ENCODE measurements around the gene FNDC5.
A peak's percentile ranks its signal among the peaks of the same experiment; 100 is the strongest.

FNDC5 gene

DNA sequence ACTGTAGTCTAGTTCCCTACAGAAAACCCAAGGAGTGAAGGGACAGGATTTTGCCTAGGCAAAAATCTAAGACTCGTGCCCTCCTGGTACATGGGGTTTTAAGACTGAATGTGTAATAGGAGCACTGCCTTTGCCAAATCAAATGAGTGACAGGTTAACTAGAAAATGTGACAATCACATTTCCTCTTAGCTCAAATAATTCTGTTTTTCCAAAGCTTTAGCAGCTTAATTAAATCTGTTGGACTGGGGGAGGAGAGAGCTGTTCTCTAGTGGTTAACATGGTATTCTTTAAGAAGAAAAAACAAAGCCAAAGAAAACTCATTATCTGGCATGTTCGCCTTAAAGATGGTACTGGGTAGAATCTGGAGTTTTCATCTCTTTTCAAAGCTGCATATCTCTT is 12.6 kb downstream of the FNDC5 start:
- no peak for TF ChIP-seq CTCF (IDR thresholded peaks at IDR 0.05; ENCODE audit: low read depth, low read length)
- no peak for DNase-seq (ENCODE audit: low read depth in 2 of 2)
- H3K4me3 ChIP-seq (replicated peaks in 1 of 2; ENCODE audit: low read depth in 2 of 2, low read length in 2 of 2) = no peak overlapping the region

GRCh38 chr1:32855861-32856617 is 14.7 kb downstream of the FNDC5 start:
- DNase-seq (ENCODE audit: low read depth in 2 of 2) = no peak
- no peak for TF ChIP-seq CTCF (IDR thresholded peaks at IDR 0.05; ENCODE audit: low read depth, low read length)
- no peak overlapping the region for H3K4me3 ChIP-seq (replicated peaks in 1 of 2; ENCODE audit: low read depth in 2 of 2, low read length in 2 of 2)

DNA sequence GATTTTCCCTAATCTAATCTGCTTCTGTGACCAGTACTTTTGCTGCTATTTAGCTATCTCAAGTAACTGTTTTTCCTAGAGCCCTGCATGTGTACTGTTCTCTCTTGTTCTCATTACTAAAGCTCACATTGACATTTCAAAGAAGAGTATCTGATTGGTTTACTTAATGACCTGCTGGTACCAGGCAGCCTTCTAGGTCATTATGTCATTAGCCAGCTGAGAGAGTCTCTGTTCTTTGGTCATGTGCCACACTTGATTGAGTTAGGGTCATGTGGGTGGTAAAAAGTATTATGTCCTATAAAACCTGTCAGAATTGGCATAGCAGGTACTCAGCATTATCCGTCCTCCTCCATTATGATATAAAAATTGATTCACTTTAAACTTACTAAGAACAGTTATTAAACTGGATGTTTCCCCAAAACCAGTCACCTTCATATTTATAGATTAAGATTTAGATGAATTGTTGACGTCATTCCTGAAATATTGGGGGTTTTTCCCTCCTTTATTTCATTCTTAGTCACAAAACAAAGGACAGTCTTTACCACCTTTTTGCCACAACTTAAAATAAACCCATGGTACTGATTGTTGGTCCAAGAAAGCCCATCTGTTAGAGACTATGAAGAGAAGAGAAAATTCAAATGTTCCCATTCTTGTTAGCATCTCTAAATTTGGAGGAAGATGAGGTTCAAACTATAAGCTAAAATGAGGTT is 22.2 kb downstream of the FNDC5 start:
- no peak for TF ChIP-seq CTCF (IDR thresholded peaks at IDR 0.05; ENCODE audit: low read depth, low read length)
- no peak for DNase-seq (ENCODE audit: low read depth in 2 of 2)
- H3K4me3 ChIP-seq (replicated peaks in 1 of 2; ENCODE audit: low read depth in 2 of 2, low read length in 2 of 2) = no peak overlapping the region

DNA sequence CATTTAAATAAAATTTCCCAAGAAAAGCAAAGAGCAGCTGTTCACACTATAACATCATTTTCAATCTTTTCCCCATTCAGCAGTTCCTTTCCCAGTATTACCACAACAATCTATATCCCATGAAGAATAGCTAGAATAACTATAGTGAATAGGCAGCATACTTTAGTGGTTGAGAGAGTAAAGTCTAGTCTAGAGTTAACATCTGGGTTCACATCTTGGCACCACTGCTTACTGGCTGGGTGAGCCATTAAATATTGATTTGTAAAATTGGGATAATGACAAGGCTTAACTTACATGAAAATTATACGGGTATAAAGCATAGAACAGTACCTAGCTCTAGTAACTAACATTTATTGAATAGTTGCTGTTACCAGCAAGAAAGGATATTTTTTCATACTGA is 38.8 kb downstream of the FNDC5 start:
- H3K4me3 ChIP-seq (replicated peaks in 1 of 2; ENCODE audit: low read depth in 2 of 2, low read length in 2 of 2) = no peak overlapping the region
- no peak for DNase-seq (ENCODE audit: low read depth in 2 of 2)
- no peak for TF ChIP-seq CTCF (IDR thresholded peaks at IDR 0.05; ENCODE audit: low read depth, low read length)

- H3K4me3 ChIP-seq (replicated peaks in 1 of 2; ENCODE audit: low read depth in 2 of 2, low read length in 2 of 2) = no peak overlapping the region
- DNase-seq (ENCODE audit: low read depth in 2 of 2) = peak in 1 of 2 donors; percentile 8
- TF ChIP-seq CTCF (IDR thresholded peaks at IDR 0.05; ENCODE audit: low read depth, low read length) = no peak
Measured at GRCh38 chr1:32830092-32830852, 40.4 kb downstream of the FNDC5 start.

DNA sequence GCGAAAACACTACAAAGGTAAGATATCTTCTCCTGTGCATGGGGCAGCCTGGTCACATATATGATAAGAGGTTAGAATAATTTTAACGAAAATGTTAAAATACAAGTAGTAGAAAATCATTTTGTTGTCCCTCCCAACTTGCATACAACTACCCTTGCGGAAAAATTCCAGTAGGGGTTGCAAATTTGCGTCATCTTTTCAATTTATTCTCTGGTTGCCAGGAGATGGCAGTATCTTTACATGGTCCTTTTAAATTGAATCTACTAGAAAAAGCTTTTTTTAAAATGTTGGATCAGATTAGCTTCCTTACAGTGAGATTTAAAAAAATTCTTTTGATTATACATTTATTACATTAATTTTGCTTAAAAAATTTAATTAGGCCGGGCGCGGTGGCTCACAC is 42.4 kb downstream of the FNDC5 start:
- no peak overlapping the region for H3K4me3 ChIP-seq (replicated peaks in 1 of 2; ENCODE audit: low read depth in 2 of 2, low read length in 2 of 2)
- DNase-seq (ENCODE audit: low read depth in 2 of 2) = peak; percentile 27 to 35
- TF ChIP-seq CTCF (IDR thresholded peaks at IDR 0.05; ENCODE audit: low read depth, low read length) = no peak

Data from cardiac fibroblast (primary cell).